UCSD-AML1 (cell line): ENCODE results near the gene EXOC3L4.
"Not testable (repeated sequence)": the region's sequence is repeated elsewhere in the genome, so short reads cannot be mapped to it uniquely, and the experiment has no call there.

Experiments used
- DNase-seq: peaks from one replicate; lab custom pipeline; 2025; ENCODE audit not compliant: unreplicated experiment; lab: John Stamatoyannopoulos, UW

Gene EXOC3L4

DNA sequence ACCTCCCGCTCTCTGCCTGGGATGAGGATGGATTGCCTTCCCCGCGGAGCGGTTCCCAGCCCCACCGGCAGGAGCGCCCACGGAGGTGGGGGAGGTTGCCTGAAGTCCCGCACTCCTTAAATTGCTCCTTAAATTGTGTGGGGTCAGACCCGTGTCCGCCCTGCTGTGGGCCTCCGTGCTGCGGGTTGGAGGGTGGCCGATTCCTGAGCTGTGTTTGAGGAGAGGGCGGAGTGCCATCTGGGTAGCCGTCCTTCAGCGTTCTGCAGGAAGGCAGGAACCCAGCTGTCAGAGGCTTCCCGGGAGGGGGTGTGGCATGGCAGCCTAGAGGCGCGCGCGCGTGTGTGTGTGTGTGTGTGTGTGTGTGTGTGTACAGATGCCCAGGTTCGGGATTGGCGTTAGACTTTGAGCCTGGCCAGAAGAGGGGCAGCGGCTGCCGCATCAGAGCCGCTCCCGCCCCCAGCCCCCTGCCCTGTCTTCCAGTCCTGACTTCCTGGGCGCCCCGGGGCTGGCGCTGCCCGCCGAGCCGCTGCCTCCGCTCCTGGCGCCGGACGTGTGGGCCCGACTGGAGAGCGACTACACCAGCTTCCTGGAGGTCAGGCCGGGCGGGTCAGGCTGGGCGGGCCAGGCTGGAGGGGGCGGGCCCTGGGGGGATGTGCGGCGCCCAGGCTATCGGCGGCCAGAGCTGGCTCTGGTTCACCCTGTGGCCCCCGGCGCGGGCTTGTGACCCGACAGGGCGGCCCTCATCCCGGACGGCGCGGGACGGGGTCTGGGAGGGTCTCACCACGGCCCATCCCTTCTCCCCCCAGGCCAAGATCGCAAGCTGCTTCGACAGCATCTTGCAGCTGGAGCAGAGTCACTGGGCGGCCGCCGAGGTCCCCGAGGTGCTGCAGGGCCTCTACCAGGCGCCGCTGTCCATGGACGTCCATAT lies 9.2 kb downstream of the EXOC3L4 start:
- DNase-seq: peak; percentile 85

DNA sequence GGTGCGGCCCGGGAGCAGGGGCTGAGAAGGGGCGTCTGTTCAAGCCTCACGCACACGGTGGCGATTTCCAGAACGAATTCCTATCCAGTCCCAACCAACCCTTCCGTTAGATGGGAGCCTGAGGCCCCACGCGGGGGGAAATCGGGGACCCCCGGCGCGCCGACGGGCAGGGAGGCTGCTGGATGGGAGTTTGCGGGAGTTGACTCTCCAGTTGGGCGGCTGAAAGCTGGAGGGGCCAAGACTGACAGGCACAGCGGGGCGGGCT lies 9.8 kb downstream of the EXOC3L4 start:
- DNase-seq: no peak

DNA sequence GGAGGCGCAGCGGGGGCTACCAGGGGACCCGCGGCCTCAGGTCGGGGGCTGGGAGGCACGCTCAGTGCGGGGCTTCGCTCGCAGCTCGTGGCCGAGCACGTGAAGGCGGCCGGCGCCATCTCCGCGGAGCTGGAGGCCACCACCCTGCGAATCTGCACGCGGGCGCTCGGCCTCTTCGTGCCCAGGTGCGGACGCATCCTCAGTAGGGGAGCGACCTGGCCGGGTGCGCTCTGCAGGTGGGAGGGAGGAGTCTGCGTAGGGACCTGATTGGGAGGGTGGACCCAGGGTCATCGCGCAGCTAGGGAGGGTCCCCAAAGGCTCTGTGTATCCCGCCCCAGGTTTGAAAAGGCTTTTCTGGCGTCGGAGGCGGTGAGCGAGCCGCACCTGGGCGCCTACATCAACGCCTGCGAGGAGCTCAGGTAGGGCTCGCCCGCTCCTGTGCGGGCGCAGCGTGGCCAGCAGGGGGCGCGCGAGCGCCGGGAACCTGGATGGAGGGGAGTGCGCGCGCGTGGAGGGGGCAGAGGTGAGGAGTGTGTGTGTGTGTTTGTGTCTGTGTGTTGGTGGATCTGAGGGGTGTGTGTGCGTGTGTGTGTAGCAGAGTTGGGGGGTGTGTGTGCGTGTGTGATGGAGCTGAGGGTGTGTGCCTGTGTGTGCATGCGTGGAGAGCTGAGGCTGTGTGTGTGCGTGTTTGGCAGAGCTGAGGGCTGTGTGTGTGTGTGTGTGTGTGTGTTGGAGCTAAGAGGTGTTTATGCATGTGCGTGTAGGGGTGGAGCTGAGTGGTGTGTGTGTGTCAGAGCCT lies 10.3 kb downstream of the EXOC3L4 start:
- peak; percentile 66 for DNase-seq

DNA sequence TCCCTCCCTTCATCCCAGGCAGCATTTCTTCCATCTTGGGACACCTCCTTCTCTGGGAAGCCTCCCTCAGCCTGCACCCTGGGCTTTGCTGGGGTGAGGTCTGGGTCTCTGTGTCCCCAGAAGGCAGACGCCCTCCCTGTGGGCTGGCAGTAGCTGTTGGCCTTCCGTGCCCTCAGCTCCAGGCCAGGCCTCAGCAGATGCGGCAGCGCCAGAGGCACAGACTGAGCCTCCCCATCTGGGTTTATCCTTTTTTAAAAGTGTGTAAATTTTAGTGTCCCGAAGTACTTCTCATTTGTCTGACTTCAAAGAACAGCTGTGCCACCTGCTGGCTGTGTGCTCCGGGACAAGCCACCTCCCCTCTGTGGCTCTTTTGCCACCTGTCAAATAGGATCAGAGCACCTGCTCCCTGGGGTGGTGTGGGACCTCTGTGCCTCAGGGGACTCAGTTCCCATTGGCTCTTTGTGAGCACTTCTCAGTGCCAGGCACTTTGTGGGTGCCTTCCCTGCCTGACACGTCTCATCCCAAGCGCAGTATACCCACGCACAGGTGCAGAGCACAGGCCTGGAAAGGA lies 11.1 kb downstream of the EXOC3L4 start:
- DNase-seq: peak; percentile 34

DNA sequence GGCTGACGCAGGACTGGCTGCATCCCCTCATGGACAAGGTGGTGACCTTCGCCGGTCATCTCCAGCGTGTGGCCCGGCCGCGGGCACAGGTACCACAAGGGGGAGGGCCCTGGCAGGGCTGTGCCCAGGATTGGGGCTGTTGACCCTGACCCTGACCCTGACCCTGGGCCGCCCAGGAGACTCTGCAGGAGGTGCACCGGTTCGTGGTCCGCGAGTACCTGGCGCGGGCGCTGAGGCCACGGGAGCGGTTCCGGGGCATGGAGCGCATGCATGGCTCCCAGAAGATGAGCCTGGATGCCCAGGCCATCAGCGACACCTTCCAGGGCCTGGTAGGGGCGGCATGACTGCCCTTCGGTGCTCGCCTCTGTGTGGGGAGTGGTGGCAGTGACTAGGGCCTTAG lies 12.9 kb downstream of the EXOC3L4 start:
- no peak for DNase-seq

DNA sequence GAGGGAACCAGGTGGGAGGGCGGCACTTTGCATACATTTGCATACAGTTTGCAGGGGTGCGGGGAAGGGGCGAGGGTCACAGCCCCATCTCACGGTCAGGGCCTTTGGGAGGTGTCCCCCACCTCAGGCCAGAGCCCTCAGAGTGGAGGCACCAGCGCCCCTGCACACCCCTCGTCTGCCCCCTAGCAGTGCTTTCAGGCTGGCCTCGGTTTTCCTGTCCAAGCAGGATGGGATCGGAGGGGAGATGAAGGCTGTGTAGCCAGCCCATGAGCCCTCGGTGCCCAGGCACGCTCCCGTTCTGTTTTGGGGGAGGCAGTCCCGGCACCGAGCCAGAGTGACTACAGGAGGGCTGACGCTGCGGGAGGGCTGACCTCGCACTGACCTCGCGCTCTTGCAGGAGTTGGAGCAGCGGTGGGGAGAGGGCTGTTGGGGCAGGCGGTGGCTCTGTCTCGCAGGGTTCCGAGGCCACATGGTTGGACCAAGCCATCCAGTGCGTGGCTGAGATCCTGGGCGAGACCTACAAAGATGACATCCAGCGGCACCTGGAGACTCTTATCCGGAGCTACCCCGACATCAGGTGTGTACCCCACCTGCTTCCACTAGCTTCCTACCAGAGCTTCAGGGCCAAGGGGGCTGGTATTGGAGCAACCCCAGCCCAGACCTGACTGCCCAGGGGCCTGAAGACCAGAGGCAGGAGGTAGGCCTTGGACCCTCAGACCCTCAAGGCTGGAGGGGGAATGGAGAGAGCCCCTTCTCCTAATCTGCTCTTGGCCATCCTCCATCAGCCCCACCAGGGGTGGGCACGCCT lies 13.6 kb downstream of the EXOC3L4 start:
- no peak for DNase-seq

DNA sequence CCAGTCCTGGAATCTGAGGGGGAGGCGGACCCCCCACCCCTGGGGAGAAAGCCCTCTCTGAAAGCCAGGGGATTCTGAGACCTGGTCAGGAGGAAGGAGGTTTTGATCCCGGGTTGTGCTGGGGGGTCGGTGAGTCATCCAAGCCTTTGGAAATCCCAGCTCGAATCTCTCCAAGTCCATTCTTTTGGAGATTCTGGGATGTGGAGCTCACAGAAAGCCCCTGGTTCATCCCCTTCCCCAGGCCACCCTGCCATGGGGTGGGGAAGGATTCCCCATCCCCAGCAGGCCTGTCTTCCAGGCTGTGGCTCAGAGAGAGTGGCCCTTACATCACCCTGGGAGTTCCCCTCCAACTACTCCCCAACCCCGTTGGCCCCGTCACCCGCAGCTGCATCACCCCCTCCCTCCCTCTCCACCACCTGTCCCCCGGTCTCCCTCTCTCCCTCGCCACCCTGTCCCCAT lies 14.3 kb downstream of the EXOC3L4 start:
- no peak for DNase-seq

DNA sequence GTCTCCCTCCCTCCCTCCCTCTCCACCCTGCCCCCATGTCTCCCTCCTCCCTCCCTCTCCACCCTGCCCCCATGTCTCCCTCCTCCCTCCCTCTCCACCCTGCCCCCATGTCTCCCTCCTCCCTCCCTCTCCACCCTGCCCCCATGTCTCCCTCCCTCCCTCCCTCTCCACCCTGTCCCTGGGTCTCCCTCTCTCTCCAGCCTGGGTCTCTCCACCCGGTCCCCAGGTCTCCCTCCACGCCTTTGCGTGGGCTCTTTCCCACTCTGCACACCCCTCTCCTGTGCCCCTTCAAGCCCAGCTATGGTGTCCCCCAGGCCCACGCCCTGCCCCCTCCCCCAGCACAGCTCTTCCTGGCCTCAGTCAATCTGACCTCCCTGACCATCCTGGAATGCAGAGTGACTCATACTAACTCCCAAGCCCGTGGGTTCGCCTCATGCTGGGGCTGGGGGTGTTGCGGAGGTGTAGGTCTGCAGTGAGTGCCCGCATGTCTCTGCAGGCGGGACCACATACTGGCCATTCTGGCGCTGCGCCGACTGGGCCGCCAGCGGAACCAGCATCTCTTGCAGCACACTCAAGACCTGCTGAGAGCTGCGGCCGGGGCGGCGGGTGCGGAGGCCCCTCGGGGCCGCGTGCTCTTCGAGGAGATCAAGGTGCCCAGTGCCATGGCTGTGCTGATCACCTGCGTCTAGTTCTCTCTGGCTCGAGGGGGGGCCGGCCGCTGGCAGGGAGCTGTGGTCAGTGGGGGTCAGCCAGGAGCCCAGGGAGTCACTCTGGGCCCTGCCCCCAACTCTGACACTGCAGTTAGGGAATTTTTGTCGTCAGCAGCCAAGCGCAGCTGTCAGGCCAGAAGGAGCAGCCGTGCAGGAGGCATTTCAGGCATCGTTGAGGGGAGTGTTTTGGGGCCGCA lies 15.3 kb downstream of the EXOC3L4 start:
- DNase-seq: no peak

DNA sequence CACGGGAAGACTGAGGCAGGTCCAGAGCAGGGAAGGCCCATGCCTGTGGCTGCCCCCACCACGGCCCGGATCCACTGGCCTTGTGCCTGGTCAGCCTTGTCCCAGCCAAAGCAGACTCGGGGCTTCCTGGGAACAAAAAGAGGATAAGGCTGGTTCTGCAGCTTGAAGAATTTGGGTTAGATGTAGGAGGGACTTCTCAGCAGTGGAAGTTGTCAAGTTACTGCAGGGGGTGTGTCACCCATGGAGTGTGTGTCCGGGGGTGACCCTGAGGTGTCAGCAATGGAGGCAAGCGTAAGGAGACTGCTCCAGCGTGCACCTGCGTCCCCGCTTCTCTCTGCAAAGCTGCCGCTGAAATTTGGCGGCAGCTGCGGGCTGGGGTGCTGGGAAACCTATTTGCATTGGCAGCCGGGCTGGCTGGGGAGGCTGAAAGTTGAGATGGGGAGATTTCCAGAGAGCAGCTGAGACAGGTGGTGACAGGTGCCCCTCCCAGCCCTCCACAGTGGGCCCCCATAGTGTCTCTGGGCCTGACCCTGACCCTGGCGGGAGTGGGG lies 16.2 kb downstream of the EXOC3L4 start:
- DNase-seq: no peak

DNA sequence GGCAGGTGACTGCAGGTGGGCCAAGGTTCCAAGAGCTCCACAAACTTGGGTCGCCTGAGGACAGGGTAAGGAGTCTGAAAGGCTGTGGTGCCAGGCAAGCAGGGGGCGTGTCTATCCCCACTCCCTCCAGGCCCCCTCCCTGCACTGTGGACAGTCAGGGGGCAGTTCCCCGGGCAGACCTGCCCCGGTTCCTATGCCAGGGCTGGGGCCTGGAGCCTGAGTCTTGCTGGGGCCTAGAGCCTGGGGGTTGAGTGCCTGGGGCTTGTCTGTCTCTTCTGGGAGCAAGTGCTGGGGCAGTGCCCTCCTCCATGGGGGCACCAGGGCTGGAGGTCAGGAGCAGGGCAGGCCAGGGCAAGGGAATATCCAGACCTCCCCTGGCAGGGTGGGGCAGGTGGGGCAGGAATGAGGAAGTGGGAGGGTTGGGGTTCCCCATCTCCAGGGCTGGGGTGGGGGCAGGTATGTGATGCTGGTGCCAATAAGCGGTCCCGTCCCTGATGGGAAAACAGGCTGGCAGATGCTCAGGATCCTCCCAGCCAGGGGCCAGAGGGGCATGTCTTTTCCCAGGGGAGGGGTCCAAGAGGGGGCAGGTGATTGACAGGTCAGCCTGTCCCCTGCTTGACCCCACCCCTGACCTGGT lies 16.8 kb downstream of the EXOC3L4 start:
- no peak for DNase-seq

DNA sequence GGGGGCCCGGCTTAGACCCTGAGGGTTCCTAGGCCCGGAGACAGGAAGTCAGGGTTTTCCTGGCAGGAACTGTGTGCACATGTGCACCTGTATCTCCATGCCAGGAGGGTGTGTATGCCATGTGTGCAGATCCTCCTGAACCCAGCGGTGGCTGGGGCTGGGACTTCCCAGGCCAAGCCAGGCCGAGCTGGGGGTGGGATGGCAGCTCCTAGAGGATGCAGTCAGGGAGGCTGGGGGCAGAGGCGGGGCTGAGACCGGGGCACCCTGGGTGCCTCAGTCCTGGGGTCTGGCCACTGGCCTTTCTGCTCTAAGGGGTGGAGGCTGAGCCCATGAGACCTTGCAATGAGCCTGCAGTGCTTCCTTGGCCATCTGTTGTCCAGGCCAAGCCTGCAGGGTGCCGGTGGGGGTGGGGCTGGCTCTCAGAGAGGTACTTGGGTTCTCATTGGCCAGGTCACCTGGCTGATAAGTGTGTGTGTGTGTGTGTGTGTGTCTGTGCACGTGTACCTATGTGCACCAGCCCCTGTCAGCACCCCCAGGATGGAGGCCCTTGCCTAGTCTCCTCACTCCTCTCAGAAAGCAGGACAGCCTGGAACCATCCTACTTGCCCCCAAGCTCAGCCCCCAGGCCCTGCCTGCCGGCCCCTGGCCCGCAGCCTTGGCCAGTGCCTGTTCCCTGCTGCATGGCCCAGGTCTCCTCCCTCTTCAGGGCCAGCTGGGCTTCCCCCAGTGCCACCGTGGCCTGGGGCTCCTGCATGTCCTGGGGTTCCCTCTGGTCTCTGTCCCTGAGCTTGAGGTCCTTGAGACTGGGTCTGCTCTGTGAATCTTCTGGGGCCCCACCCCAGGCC lies 18.1 kb downstream of the EXOC3L4 start:
- DNase-seq: peak; percentile 54

DNA sequence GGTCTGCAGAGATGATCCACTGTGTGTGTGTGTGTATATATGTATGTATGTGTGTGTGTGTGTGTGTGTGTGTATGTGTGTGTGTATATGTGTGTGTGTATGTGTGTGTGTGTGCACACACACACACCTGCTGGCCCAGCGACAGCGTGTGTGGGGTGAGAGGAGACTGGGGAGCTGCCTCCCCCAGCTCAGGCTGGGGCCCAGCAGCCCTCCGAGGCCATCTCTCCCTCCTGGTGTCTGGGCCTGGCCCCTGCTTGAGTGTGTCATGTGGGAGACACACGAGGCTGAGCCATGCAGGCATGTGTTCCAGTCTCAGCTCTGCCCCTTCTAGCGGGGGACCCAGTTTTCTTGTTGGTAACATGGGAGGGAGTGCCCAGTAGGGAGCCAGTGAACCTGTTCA lies 18.8 kb downstream of the EXOC3L4 start:
- DNase-seq: no peak

DNA sequence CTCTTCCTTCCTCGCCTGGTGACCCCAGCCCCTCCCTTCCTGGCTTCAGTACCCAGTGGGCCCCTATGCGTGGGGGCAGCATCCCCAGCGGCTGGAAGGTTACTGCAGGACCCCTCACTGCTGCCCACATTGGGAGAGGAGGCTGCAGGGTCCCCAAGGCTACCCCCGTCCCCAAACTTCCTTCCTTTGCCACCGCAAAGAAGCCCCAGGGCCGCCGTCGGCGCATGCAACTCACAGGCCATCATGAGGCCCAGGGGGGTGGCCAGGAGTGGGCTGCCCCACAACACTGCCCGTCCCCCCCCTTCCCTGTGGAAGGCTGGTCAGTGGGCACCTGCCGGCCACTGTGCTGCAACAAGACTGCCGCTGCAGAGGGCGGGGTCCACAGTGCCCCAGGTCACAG lies 19.2 kb downstream of the EXOC3L4 start:
- peak; percentile 36 for DNase-seq

DNA sequence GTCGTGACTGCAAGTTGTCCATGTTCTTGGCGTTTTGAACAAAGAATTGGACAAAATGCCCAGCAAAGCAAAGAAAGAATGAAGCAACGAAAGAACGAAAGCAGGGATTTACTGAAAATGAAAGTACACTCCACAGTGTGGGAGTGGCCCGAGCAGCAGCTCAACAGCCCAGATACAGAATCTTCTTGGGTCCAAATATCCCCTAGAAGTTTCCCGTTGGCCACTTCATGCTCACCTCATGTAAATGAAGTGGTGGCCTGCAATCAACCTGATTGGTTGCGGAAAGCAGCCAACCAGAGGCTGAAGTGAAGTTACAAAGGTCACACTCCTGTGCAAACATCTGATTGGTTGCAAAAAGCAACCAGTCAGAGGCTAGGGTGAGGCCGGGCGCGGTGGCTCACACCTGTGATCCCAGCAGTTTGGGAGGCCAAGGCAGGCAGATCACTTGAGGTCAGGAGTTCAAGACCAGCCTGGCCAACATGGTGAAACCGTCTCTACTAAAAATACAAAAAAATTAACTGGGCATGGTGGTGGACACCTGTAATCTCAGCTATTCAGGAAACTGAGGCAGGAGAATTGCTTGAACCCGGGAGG lies 20.7 kb downstream of the EXOC3L4 start:
- not testable (repeated sequence) for DNase-seq

DNA sequence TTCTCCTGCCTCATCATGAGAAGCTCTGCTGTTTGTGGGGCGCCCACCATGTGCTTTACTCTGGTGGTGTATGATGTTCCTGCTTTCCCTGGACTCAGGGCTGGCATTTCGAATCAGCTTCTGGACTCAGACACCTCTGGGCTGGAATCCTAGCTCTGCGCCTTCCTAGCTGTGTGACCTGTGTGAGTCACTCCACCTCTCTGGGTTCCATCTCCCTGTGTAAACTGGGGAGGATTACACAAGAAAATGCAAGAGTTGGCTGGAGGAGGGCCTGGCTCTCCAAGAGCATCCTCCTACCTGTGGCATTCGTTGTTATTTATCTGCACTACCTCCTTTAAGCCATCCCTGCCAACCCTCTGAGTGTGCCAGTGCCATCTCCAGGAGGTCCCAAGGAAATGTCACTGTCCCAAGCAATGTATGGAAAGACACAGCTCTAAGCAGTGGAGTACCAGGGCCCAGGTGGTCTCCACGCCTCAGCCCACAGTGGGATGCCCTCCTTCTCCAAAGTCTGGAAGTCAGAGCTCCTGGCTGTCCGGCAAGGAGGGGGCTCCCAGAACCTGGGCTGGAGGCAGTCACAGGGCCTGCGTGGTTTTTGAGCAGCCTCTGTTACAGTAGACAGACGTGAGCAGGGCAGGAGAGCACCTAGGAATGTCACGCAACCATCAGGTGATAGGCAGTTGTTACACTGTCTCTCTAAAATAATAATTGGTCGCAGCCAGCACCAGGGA lies 21.5 kb downstream of the EXOC3L4 start:
- DNase-seq: no peak

DNA sequence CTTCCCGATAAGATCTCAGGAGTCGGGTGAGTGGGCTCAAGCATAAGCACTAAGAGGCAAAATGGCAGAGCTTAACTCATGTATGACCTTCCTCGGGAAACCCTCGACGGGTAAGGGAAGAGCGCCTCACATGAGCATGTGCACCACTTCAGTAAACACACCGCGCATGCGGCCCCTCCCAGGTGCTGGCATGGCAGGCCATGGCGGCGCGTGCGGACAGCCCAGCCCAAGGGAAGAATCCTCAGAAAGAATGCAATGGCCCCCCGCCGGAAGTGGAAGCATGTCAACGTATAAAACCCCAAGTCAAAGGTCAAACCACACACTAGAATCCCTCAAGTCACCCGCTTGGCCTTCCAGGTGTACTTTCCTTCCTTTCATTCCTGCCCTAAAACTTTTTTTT lies 22.1 kb downstream of the EXOC3L4 start:
- DNase-seq: no peak

DNA sequence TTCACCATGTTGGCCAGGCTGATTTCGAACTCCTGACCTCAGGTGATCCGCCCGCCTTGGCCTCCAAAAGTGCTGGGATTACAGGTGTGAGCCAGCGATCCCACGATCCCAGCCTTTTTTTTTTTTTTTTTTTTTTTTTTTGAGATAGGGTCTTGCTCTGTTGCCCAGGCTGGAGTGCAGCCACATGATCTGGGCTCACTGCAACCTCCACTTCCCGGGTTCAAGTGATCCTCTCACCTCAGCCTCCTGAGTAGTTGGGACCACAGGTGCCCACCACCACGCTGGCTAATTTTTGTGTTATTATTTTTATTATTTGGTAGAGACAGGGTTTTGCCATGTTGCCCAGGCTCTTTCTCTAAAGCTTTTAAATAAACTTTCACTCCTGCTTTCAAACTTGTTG lies 23.0 kb downstream of the EXOC3L4 start:
- DNase-seq: not testable (repeated sequence)
